GM23338 (cell line): ENCODE data around the gene KRT2. TPM values are rescaled to one million over a fixed set of nuclear protein-coding genes. Genes with fewer than 3 reads are reported as not detected.

ENCODE experiments used
- CREB1 ChIP-seq: fragments of 250-450 bp; sonication (Bioruptor Pico); IDR thresholded peaks from 2 replicates; pipeline ENCODE4 v1.5.0; 2020; ENCODE audit warnings: low read depth, mild to moderate bottlenecking, moderate library complexity
- EZH2 ChIP-seq: fragments of 200-600 bp; sonication (generic); IDR thresholded peaks from one replicate; pipeline ENCODE4 v1.8.0; 2017; ENCODE audit warnings: antibody characterized with exemption, mild to moderate bottlenecking, low read depth; ENCODE audit not compliant: unreplicated experiment
- EZH2phosphoT487 ChIP-seq: fragments of 200-600 bp; sonication (generic); IDR thresholded peaks from one replicate; pipeline ENCODE4 v1.8.1; 2018; ENCODE audit warnings: antibody characterized with exemption; ENCODE audit not compliant: unreplicated experiment
- JUNB ChIP-seq: IDR thresholded peaks from one replicate; pipeline ENCODE4 v1.6.1; 2016; ENCODE audit warnings: antibody characterized with exemption; ENCODE audit not compliant: unreplicated experiment
- NANOG ChIP-seq: IDR thresholded peaks from 2 replicates; pipeline ENCODE4 v1.6.1; 2016; ENCODE audit warnings: antibody characterized with exemption, borderline replicate concordance
- POLR2AphosphoS5 ChIP-seq: IDR thresholded peaks from 2 replicates; pipeline ENCODE4 v1.6.1; 2016; ENCODE audit warnings: antibody characterized with exemption, low read depth
- ZNF114 ChIP-seq: fragments of 250-450 bp; sonication (Bioruptor Pico); IDR thresholded peaks from 2 replicates; pipeline ENCODE4 v1.5.0; 2020; ENCODE audit warnings: mild to moderate bottlenecking, moderate library complexity
- polyA plus RNA-seq: library from polyadenylated mRNA; unstranded; fragments of >200 nt; fragmentation: Nextera tagmentation; extraction: Ambion mirVana; gene quantifications from 2 replicates; pipeline ENCODE4 v1.2.1, GENCODE V29; 2016
- total RNA-seq: library from RNA; depleted of rRNA; stranded (reverse); fragments of >200 nt; shearing (Covaris generic); gene quantifications from 2 replicates; pipeline ENCODE4 v1.2.3, GENCODE V29; 2014
- TF ChIP-seq, protein P1 (sequence below): fragments of 250-450 bp; sonication (Bioruptor Pico); IDR thresholded peaks from 2 replicates; pipeline ENCODE4 v1.5.0; 2020; ENCODE audit warnings: mild to moderate bottlenecking, moderate library complexity
- TF ChIP-seq, protein P2 (sequence below): IDR thresholded peaks from one replicate; pipeline ENCODE4 v1.6.1; 2018; ENCODE audit warnings: antibody characterized with exemption; ENCODE audit not compliant: unreplicated experiment

Gene KRT2
- total and polyA plus RNA-seq, 2 experiments from 2014 or later: not detected

- TF ChIP-seq, protein P1, sequence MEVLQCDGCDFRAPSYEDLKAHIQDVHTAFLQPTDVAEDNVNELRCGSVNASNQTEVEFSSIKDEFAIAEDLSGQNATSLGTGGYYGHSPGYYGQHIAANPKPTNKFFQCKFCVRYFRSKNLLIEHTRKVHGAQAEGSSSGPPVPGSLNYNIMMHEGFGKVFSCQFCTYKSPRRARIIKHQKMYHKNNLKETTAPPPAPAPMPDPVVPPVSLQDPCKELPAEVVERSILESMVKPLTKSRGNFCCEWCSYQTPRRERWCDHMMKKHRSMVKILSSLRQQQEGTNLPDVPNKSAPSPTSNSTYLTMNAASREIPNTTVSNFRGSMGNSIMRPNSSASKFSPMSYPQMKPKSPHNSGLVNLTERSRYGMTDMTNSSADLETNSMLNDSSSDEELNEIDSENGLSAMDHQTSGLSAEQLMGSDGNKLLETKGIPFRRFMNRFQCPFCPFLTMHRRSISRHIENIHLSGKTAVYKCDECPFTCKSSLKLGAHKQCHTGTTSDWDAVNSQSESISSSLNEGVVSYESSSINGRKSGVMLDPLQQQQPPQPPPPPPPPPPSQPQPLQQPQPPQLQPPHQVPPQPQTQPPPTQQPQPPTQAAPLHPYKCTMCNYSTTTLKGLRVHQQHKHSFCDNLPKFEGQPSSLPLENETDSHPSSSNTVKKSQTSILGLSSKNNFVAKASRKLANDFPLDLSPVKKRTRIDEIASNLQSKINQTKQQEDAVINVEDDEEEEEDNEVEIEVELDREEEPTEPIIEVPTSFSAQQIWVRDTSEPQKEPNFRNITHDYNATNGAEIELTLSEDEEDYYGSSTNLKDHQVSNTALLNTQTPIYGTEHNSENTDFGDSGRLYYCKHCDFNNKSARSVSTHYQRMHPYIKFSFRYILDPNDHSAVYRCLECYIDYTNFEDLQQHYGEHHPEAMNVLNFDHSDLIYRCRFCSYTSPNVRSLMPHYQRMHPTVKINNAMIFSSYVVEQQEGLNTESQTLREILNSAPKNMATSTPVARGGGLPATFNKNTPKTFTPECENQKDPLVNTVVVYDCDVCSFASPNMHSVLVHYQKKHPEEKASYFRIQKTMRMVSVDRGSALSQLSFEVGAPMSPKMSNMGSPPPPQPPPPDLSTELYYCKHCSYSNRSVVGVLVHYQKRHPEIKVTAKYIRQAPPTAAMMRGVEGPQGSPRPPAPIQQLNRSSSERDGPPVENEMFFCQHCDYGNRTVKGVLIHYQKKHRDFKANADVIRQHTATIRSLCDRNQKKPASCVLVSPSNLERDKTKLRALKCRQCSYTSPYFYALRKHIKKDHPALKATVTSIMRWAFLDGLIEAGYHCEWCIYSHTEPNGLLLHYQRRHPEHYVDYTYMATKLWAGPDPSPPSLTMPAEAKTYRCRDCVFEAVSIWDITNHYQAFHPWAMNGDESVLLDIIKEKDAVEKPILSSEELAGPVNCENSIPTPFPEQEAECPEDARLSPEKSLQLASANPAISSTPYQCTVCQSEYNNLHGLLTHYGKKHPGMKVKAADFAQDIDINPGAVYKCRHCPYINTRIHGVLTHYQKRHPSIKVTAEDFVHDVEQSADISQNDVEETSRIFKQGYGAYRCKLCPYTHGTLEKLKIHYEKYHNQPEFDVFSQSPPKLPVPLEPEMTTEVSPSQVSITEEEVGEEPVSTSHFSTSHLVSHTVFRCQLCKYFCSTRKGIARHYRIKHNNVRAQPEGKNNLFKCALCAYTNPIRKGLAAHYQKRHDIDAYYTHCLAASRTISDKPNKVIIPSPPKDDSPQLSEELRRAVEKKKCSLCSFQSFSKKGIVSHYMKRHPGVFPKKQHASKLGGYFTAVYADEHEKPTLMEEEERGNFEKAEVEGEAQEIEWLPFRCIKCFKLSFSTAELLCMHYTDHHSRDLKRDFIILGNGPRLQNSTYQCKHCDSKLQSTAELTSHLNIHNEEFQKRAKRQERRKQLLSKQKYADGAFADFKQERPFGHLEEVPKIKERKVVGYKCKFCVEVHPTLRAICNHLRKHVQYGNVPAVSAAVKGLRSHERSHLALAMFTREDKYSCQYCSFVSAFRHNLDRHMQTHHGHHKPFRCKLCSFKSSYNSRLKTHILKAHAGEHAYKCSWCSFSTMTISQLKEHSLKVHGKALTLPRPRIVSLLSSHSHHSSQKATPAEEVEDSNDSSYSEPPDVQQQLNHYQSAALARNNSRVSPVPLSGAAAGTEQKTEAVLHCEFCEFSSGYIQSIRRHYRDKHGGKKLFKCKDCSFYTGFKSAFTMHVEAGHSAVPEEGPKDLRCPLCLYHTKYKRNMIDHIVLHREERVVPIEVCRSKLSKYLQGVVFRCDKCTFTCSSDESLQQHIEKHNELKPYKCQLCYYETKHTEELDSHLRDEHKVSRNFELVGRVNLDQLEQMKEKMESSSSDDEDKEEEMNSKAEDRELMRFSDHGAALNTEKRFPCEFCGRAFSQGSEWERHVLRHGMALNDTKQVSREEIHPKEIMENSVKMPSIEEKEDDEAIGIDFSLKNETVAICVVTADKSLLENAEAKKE (CRISPR knock-in tag): no peak
- TF ChIP-seq CREB1 (CRISPR knock-in tag) (no peak), ZNF114 (CRISPR knock-in tag) (no peak), NANOG (no peak), POLR2AphosphoS5 (no peak), JUNB (no peak), EZH2phosphoT487 (no peak), EZH2 (no peak)
- TF ChIP-seq, protein P2, sequence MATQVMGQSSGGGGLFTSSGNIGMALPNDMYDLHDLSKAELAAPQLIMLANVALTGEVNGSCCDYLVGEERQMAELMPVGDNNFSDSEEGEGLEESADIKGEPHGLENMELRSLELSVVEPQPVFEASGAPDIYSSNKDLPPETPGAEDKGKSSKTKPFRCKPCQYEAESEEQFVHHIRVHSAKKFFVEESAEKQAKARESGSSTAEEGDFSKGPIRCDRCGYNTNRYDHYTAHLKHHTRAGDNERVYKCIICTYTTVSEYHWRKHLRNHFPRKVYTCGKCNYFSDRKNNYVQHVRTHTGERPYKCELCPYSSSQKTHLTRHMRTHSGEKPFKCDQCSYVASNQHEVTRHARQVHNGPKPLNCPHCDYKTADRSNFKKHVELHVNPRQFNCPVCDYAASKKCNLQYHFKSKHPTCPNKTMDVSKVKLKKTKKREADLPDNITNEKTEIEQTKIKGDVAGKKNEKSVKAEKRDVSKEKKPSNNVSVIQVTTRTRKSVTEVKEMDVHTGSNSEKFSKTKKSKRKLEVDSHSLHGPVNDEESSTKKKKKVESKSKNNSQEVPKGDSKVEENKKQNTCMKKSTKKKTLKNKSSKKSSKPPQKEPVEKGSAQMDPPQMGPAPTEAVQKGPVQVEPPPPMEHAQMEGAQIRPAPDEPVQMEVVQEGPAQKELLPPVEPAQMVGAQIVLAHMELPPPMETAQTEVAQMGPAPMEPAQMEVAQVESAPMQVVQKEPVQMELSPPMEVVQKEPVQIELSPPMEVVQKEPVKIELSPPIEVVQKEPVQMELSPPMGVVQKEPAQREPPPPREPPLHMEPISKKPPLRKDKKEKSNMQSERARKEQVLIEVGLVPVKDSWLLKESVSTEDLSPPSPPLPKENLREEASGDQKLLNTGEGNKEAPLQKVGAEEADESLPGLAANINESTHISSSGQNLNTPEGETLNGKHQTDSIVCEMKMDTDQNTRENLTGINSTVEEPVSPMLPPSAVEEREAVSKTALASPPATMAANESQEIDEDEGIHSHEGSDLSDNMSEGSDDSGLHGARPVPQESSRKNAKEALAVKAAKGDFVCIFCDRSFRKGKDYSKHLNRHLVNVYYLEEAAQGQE: no peak
Measured at GRCh38 chr12:52699960-52700359, 47.9 kb upstream of the KRT2 start (continued).
